DOHH2 (cell line): Measurements from ENCODE around the gene COL19A1.

ENCODE experiments used
- CTCF ChIP-seq: fragments of 200-600 bp; sonication (generic); IDR thresholded peaks from one replicate; pipeline ENCODE4 v1.5.1; 2014; ENCODE audit warnings: antibody characterized with exemption, mild to moderate bottlenecking, low read depth, low read length; ENCODE audit not compliant: poor library complexity, severe bottlenecking
- EZH2phosphoT487 ChIP-seq: fragments of 200-600 bp; sonication (generic); IDR thresholded peaks from 2 replicates; pipeline ENCODE4 v1.6.1; 2017; ENCODE audit warnings: borderline replicate concordance, mild to moderate bottlenecking, antibody characterized with exemption, low read length, moderate library complexity, mixed read lengths

- TF ChIP-seq CTCF (no peak), EZH2phosphoT487 (no peak)
Observed at GRCh38 chr6:70208235-70208790, 342.0 kb downstream of the COL19A1 start.
